Omental fat pad (tissue), 4 donors: ENCODE data around the gene MCF2L2. TPM values are rescaled to one million over a fixed set of nuclear protein-coding genes. Genes with fewer than 3 reads are reported as not detected.
A peak's percentile ranks its signal among the peaks of the same experiment; 100 is the strongest.

Source experiments
- ATAC-seq: fragments of 150-250 bp; one replicate; pipeline ENCODE4 v1.9.1; 2016; ENCODE audit warnings: mild to moderate bottlenecking, moderate library complexity; ENCODE audit not compliant: low FRiP score
- DNase-seq: peaks from one replicate; pipeline ENCODE4 v3.0.0-alpha.2; 2019; ENCODE audit warnings: low spot score
- CTCF ChIP-seq, 3 donors: fragments of 450-650 bp; IDR thresholded peaks; one replicate each; pipeline ENCODE4 v1.5.1; 2016 to 2017; ENCODE audit warnings: antibody characterized with exemption in 3 of 3, mild to moderate bottlenecking in 3 of 3, moderate library complexity in 2 of 3
- total RNA-seq, 4 donors: library from RNA; depleted of rRNA; stranded (reverse); fragments of >200 nt; gene quantifications; one replicate each; pipeline ENCODE4 v1.1.0, GENCODE V29; 2016

MCF2L2 gene
- total RNA-seq, 4 donors from 2014 or later = under 0.01 to 0.84 (median 0.39) TPM

DNA sequence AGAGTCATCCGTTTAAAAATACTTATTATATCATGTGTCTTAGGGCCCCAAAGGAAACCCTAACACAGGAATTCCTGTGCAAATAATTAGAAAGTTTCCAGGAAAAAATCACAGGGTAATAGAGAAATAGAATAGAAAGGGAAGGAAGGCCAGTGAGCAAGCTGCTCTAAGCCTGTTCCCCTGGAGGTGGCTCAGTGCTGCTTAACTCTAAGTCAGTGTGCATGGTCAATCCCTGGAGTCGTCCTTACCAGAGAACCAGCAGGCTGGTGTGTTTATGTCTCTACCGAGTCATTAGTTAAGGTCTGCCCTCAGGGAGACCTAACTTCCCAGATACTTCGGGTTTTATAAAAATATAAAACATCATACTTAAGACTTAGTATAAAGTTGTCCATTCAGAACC is 21.0 kb upstream of the MCF2L2 start:
- ATAC-seq (no peak), DNase-seq (no peak)
- no peak for TF ChIP-seq CTCF (IDR thresholded peaks at IDR 0.05)

- ATAC-seq = no peak
- no peak for DNase-seq
- TF ChIP-seq CTCF (IDR thresholded peaks at IDR 0.05) = no peak
These were observed 20.1 kb upstream of the MCF2L2 start for GRCh38 chr3:183448369-183449128.

GRCh38 chr3:183447206-183448001 is 19.0 kb upstream of the MCF2L2 start:
- peak; percentile 59 for DNase-seq
- ATAC-seq = peak; percentile 78

DNA sequence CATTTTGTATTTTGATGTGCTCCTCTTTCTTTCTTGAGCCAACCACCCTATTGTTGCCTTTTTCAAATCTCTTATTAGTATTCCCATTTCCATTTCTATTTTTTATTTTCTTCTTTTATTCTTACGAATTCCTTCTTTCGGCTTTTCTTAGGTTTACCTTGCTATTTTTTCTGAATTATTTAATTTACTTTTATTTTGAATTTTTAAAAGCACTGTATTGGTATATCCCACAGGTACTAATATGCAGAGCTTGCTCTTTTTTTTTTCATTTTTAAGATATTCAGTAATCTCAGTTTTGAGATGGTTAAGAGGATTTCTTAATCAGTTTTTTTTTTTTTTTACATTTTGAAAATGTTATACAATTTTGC is 18.4 kb upstream of the MCF2L2 start:
- no peak for TF ChIP-seq CTCF (IDR thresholded peaks at IDR 0.05)
- no peak for DNase-seq
- ATAC-seq = no peak

More at GRCh38 chr3:183447206-183448001, 19.0 kb upstream of the MCF2L2 start:
- TF ChIP-seq CTCF (IDR thresholded peaks at IDR 0.05) = no peak

DNA sequence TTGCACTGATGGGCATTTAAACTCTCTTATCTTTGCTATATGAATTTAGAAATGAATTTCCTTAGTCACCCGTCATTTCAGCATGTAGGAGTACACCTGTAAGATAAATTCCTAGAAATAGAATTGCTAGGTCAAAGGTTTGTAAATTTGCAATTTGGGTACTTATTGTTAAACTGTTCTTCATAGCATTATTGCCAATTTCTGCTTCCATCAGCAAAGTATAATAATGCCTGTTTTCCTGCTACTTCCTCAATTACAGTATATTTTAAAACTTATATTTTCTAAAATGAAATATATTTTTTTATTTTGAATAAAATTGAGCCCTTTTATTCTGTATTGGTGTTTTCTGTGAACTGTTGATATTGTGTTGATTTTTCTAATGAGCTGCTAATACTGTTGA is 16.3 kb upstream of the MCF2L2 start:
- DNase-seq (no peak), ATAC-seq (no peak)
- TF ChIP-seq CTCF (IDR thresholded peaks at IDR 0.05) = no peak

DNA sequence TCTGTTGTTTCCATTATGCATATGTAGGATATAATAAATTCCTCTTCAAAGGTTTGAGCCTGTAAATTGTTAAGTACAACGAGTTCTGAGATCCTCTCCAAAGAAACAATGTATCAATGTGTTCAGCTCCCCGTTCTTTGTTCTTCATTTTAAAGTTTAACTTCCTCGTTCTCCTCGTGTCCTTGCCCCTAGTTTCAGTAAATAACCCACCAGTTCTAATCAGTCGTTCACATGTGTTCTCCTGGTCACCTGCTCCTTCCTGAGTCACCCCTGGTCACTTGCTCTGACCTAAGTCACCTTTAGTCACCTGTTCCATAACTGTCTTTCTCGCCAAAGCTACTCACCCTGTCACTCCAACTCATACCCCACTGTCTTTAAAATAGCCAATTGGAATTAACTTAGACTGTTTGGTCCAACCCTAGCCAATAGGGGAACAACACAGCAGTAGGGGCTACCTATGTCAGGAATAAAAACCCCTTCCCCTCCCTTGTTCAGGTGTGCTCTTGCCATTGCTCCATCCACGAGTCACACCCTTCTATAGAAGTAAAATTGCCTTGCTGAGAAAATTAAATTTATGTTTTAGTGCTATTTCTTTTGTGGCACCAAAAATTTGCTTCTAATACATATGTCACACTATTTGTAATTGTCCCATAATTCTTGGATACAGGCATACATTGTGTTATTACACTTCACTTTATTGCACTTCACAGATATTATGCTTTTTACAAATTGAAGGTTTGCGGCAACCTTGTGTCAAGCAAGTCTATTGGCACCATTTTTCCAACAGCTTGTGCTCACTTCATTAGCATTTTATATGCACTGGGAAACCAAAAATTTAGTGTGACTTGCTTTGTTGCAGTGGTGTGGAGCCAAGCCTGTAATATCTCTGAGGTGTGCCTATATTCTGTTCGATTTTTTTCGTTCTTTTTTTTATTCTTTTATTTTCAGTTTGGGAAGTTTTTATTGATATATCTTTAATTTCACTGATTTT is 15.3 kb upstream of the MCF2L2 start:
- ATAC-seq = no peak
- DNase-seq = no peak
- TF ChIP-seq CTCF (IDR thresholded peaks at IDR 0.05) = no peak
